ENCODE measurements around the gene PTPN4.

- no peak for TF ChIP-seq CTCF (IDR thresholded peaks at IDR 0.05)
- TF ChIP-seq POLR2A (IDR thresholded peaks at IDR 0.05), result no peak
Measured at GRCh38 chr2:119862127-119862889, 102.6 kb downstream of the PTPN4 start.

Measured in adrenal gland (tissue), 5 donors.